Heart left ventricle (tissue), 13 donors: ENCODE results near the gene SLC27A2.

ENCODE experiments used
- CTCF ChIP-seq, 12 donors: fragments of 200-600 bp; sonication (generic) in 4 of 12; IDR thresholded peaks; one replicate each; pipeline versions ENCODE4 v1.5.0 to v1.8.0; 2018 to 2022; ENCODE audit warnings: antibody characterized with exemption in 12 of 12, mild to moderate bottlenecking in 5 of 12
- POLR2A ChIP-seq, 2 donors: fragments of 450-650 bp; IDR thresholded peaks; one replicate each; pipeline ENCODE4 v1.6.1; 2017; ENCODE audit warnings: antibody characterized with exemption in 2 of 2, mild to moderate bottlenecking in 2 of 2, moderate library complexity in 2 of 2
- donor health status: ischemic (EF 13 %, LVEDD 7.1; RV severe dilation, severe dysfunction).
- donor health status: DM: no; HTN: yes; CAD: no.
- donor health status: DM: no; HTN: no; CAD: no.
- donor health status: ischemic (EF 25% LVEDD 6.9; RV normal size, moderate dysfunction).
- donor health status: ischemic (EF 25% LVEDD 5.7; RV mildly dilated, moderate dysfunction).
- donor health status: ischemic (EF 35%, LVEDD 5.7; RV mildly dilated, moderate dysfunction).
- donor health status: nonischemic (EF 11% LVEDD 7.7; RV severe dilation, severe dysfunction).
- donor health status: DM: yes; HTN: yes; CAD: no.
- donor health status: PGD.
- donor health status: ischemic (EF 29% LVEDD 5.4; RV normal size, mild dysfunction).
- donor health status: nonischemic (EF 23%, LVEDD 6.1; RV moderate dilation, normal function).

DNA sequence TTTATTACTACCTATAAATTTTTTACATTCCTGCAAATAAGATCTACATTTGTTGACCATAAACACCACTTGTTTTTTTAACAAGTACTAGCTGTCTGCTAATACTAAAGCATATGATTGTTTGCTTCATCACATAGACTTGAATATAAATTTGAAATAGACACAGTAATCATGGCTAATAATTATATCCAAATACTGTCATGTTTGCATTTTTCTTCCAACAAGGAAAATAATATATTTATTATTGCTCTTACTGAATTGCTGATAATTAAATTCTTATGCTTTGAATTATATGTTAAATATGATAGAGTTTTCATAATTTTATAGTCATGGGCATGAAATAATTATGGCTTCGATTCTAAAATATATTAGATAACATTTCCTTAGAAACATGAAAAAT lies 43.1 kb downstream of the SLC27A2 start:
- TF ChIP-seq POLR2A (IDR thresholded peaks at IDR 0.05) (no peak), CTCF (IDR thresholded peaks at IDR 0.05) (no peak)
